ENCODE measurements around the gene CUX1. TPM values are rescaled to one million over a fixed set of nuclear protein-coding genes. Genes with fewer than 3 reads are reported as not detected.

CUX1 gene
- total RNA-seq, 4 donors from 2014 or later, result 93.8 to 156 (median 112) TPM

- intact Hi-C loops (cut with DNase I), result no loop called here
- Histone ChIP-seq H3K27me3 (no peaks in the 10 kb centered on the region), H3K36me3 (peaks cover 20 to 23% of the 10 kb centered on the region in 2 donors), H3K27ac (no peak overlapping the region), H3K9me3 (no peaks in the 10 kb centered on the region), H3K4me1 (no peaks in the 10 kb centered on the region), H3K4me3 (replicated peaks in 1 of 3) (no peak overlapping the region)
- 86 to 90% methylated on average over 8 of the region's 8 CpGs for WGBS, 2 donors
- TF ChIP-seq POLR2A (IDR thresholded peaks at IDR 0.05), result no peak
- TF ChIP-seq, protein P1, sequence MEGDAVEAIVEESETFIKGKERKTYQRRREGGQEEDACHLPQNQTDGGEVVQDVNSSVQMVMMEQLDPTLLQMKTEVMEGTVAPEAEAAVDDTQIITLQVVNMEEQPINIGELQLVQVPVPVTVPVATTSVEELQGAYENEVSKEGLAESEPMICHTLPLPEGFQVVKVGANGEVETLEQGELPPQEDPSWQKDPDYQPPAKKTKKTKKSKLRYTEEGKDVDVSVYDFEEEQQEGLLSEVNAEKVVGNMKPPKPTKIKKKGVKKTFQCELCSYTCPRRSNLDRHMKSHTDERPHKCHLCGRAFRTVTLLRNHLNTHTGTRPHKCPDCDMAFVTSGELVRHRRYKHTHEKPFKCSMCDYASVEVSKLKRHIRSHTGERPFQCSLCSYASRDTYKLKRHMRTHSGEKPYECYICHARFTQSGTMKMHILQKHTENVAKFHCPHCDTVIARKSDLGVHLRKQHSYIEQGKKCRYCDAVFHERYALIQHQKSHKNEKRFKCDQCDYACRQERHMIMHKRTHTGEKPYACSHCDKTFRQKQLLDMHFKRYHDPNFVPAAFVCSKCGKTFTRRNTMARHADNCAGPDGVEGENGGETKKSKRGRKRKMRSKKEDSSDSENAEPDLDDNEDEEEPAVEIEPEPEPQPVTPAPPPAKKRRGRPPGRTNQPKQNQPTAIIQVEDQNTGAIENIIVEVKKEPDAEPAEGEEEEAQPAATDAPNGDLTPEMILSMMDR (IDR thresholded peaks at IDR 0.05), result no peak
- no peak for DNase-seq
Observed at GRCh38 chr7:102193806-102194205, 376.4 kb downstream of the CUX1 start.

DNA sequence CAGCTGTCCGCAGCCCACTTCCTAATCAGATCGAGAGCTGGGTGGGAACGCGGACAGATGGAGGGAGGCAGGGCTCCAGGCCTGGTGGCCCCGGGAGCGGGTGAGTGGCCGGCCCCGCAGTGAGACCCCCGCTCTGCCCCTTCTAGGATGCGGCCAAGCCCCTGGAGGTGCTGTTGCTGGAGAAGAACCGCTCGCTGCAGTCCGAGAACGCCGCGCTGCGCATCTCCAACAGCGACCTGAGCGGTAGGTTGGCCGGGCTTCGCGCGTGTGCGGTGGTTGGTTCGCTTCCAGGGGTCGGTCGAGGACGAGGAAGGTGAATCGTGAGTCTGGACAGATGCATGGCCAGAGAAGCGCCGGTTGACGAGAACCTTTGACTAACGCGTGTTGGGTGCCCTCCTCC, 377.9 kb downstream of the CUX1 start:
- TF ChIP-seq, protein P1 (IDR thresholded peaks at IDR 0.05), result no peak
- no peak for TF ChIP-seq POLR2A (IDR thresholded peaks at IDR 0.05)
- H3K4me3 ChIP-seq (replicated peaks in 1 of 3), result no peak overlapping the region
- intact Hi-C loops (cut with DNase I), result no loop called here
- no peaks in the 10 kb centered on the region for H3K4me1 ChIP-seq
- H3K36me3 ChIP-seq, result peaks cover 11 to 23% of the 10 kb centered on the region in 2 donors
- no peaks in the 10 kb centered on the region for H3K27me3 ChIP-seq
- 93 to 98% methylated on average over 34 of the region's 34 CpGs for WGBS, 2 donors
- no peaks in the 10 kb centered on the region for H3K9me3 ChIP-seq
- DNase-seq, result no peak
- H3K27ac ChIP-seq, result no peak overlapping the region

DNA sequence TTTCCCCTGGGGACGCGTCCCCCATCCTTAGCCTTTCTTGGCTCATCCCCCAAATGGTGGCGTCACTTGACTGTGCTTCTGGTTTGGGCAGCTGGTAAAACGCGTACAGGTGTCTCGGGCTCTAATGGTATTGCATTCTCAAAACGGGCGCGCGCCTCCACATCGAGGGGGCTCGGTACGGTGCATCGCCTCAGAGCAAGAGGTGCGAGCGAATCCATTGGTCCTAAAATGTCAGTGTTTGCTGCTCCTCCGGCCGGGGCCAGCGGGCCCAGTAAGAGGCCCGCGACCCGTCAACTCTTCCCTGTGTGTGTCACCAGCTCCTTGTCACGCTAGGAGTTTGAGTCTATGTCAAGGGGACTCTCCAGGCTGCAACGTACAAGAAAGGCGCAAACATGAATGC, 378.6 kb downstream of the CUX1 start:
- no peak for DNase-seq
- H3K36me3 ChIP-seq, result peaks cover 7 to 19% of the 10 kb centered on the region in 2 donors
- TF ChIP-seq, protein P1 (IDR thresholded peaks at IDR 0.05), result no peak
- no peak for TF ChIP-seq POLR2A (IDR thresholded peaks at IDR 0.05)

DNA sequence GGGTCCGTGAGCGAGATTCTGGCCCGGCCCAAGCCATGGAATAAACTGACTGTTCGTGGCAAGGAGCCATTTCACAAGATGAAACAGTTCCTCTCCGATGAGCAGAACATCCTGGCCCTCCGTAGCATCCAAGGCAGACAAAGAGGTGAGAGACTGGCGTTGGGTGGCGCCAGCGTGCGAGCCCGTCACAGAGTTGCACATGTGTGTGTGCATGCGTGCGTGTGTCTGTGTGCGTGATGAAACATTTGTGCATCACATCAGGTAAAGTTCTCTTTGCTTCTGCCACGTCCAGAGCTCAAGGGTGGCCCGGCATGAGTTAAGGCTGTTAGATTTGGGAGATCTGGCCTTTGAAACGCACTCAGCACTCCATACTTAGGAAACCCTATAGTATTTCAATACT, 379.7 kb downstream of the CUX1 start:
- Histone ChIP-seq H3K4me3 (replicated peaks in 1 of 3) (no peak overlapping the region), H3K27ac (no peak overlapping the region), H3K4me1 (no peaks in the 10 kb centered on the region), H3K36me3 (peaks cover 18 to 23% of the 10 kb centered on the region in 2 donors), H3K9me3 (no peaks in the 10 kb centered on the region), H3K27me3 (no peaks in the 10 kb centered on the region)
- 95% methylated on average over 17 of the region's 17 CpGs for WGBS, 2 donors
- no peak for DNase-seq
- intact Hi-C loops (cut with DNase I), result no loop called here
- TF ChIP-seq, protein P1 (IDR thresholded peaks at IDR 0.05), result no peak
- TF ChIP-seq POLR2A (IDR thresholded peaks at IDR 0.05), result no peak

More for the DNA sequence above, 378.6 kb downstream of the CUX1 start:
- 91 to 92% methylated on average over 20 to 25 of the region's 25 CpGs for WGBS, 2 donors
- H3K27me3 ChIP-seq, result no peaks in the 10 kb centered on the region
- no peaks in the 10 kb centered on the region for H3K9me3 ChIP-seq
- intact Hi-C loops (cut with DNase I), result no loop called here
- H3K4me1 ChIP-seq, result no peaks in the 10 kb centered on the region
- no peak overlapping the region for H3K27ac ChIP-seq
- no peak overlapping the region for H3K4me3 ChIP-seq (replicated peaks in 1 of 3)

- TF ChIP-seq POLR2A (IDR thresholded peaks at IDR 0.05), result no peak
- TF ChIP-seq, protein P1 (IDR thresholded peaks at IDR 0.05), result no peak
- intact Hi-C loops (cut with DNase I), result no loop called here
- WGBS, 2 donors, result 84 to 85% methylated on average over 12 of the region's 12 CpGs
- H3K27ac ChIP-seq, result no peak overlapping the region
- H3K9me3 ChIP-seq, result no peaks in the 10 kb centered on the region
- H3K36me3 ChIP-seq, result peaks cover 22 to 26% of the 10 kb centered on the region in 2 donors
- no peaks in the 10 kb centered on the region for H3K27me3 ChIP-seq
- DNase-seq, result no peak
- no peaks in the 10 kb centered on the region for H3K4me1 ChIP-seq
- no peak overlapping the region for H3K4me3 ChIP-seq (replicated peaks in 1 of 3)
Observed at GRCh38 chr7:102197599-102197998, 380.2 kb downstream of the CUX1 start.
